SH-SY5Y (cell line): ENCODE results near the gene GAST.

ENCODE experiments used
- GATA2 ChIP-seq: IDR thresholded peaks from 2 replicates; pipeline ENCODE4 v1.6.1; 2011; ENCODE audit warnings: mild to moderate bottlenecking, low read depth, low read length
- GATA3 ChIP-seq: IDR thresholded peaks from 2 replicates; pipeline ENCODE4 v1.6.1; 2011; ENCODE audit warnings: low read depth, mild to moderate bottlenecking, low read length, moderate library complexity

The GAST gene, protein sequence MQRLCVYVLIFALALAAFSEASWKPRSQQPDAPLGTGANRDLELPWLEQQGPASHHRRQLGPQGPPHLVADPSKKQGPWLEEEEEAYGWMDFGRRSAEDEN

DNA sequence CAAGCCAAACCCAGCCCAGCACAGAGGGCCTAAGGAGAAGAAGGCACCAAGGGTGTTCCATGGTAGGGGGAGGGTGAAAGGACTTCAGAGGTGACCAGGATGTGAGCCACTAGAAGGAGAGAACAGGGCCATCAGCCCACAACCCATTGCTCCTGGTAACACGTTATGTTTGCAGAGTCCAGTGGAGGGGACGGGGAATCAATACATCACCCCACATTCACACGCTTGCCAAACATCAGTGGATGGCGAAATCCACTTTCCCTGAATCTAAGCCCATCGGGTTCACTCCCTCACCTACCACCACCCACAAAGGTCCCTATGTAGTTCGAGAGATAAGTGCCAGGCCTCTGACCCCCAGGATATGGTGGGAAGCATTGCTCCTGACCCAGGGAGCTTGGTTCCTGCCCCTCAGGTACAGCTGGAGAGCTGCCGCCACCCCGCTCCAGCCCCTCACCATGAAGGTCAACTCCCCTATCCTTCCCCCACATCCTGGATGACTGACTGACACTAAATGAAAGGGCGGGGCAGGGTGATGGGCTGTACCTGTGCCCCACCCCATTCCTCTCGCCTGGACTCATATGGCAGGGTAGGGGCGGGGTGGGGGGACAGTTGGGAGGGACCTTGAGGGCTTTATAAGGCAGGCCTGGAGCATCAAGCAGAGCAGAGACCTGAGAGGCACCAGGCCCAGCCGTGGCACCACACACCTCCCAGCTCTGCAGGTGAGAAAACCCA, at the start of gene GAST:
GAST (plus strand) TSS at position 663 of the 732 bp plus-strand sequence. CDS start 3,106 bp downstream, outside the sequence.
- no peak for TF ChIP-seq GATA2
- no peak for TF ChIP-seq GATA3

DNA sequence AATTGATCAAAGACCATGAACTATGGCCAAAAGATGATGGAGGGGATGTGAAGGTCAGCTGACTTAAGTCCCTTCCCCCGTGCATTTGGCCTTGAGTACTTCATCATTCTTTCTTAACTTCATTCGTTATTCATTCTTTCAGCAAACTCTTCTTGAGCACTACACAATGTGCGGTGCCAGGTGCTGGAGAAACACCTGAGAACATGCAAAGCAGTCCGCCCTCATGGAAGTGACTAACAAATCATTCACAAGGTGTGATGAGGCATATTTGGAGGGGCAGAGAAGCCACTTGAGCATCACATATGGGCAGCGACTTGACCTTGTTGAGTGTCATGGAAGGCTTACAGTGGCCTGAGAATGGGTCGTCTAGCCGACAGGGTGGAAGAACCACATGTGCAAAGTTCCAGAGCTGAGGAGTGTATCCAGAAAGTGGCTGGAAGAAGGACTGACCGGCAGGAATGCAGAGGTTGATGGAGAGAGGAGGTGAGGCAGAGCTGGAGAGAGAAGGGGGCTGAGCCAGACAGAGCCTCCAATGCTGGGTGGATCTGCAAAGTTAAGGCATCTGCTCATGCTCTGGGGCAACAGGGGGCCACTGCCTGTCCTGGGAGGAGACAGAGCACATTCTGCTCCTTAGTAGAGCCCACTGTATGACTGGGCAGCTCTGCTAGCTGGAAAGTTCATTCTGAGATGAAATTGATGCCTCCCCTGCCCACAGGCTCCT, 48.5 kb upstream of the GAST start:
- TF ChIP-seq GATA2 (no peak), GATA3 (no peak)

DNA sequence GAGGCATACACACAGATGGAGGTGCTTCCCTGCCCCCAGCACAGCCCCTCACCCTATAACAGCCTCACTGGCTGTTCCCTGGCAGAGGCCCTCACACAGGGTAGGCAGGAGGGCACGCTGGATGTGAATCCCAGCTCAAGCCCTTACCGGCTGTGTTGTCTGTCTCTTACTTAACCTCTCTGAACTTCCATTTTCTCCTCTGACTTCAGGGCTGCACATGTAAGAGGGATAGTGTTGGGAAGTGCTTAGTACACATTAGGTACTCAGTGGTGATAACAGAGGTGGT, 48.0 kb upstream of the GAST start:
- TF ChIP-seq GATA2: no peak
- TF ChIP-seq GATA3: no peak

DNA sequence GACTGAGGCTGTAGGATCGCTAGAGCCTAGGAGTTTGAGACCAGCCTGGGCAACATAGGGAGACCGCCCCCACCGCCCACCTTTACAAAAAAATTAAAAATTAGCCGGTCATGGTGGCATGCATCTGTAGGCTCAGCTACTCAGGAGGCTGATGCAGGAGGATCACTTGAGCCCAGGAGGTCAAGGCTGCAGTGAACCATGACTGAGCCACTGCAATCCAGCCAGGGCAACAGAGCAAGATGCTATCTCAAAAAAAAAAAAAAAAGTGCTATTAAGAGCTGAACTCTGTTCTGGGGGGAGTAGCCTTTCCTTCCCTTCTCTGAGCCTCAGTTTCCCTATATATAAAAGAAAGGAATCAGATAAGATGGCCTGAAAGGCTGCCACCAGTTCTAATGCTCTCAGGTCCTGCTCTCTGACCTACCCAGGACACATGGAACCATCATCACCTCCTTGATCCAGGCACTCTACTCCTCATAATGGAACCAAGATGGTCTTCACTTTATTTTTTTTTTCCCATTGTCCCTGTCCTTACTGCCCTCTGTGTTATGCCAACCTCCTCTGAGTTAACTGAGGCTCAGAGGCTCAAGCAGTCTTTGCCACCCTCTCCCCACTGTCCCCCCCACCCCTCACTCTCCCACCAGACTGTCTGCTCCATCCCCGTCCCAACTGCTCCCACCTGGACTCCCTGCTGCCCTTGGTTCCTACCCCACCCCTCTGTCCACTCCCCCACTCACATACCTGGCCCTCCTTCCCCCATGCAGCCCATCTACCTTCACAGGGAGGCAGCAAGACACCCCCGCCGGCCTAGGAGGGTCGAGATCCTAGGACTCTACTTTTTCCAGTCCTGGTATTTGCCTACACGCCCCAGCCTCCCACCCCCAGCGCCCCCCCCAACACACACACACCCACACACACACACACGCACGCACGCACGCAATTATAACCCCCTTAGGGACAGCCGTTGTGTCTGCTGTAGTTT, 47.3 kb upstream of the GAST start:
- no peak for TF ChIP-seq GATA3
- TF ChIP-seq GATA2: no peak; the same call in 1 of the 2 replicates

DNA sequence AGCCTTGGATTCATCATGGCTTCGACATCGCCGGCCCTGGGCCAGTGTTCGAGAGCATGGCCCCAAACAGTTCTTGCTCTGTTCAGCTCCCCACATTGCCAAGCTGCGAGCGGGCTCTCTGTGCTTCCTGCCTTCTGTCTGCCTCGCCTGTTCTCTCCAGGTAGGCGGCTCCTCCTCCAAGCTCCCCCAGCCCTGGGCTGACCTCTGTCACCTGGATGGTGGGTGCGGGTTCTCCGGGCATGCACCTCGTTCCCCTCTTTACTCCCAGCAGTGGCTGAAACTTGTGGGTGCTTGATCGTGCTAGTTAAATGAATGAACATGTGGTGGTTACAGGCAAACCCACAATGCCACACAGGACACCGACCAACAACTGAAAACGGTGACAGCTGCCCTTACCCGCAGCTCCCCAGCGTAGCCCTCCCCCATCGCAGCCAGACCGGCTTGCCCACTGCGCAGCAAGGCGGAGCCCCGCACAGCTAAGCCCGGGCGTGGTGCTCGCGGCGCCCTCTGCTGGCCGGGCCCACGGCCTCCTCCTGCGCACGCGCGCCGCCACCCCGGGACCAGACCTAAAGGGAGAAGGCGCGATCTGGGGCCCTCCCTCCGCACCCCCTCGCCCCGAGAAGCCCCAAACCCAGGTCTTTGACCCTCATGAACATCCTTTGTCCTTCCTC, 46.4 kb upstream of the GAST start:
- TF ChIP-seq GATA2 (no peak), GATA3 (no peak)

DNA sequence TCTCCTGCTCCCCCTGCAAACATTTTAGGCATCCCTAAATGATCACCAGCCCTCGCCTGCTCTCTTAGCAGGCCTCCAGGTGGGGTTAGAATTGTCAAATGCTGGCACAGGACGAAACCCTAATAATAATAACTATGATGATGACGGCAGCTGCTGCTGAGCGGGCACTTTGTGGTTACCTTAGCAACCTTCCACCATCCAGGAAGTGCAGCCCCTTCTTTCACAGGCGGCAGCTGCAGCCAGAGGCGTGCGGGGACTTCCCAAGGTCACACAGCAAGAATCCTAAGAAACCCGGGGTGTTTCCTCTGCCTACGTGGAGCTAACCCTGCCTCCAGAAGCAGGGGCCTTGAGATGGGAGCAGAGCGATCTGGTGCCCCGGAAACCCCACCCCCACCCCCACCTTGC, 45.9 kb upstream of the GAST start:
- TF ChIP-seq GATA2: no peak
- no peak for TF ChIP-seq GATA3

DNA sequence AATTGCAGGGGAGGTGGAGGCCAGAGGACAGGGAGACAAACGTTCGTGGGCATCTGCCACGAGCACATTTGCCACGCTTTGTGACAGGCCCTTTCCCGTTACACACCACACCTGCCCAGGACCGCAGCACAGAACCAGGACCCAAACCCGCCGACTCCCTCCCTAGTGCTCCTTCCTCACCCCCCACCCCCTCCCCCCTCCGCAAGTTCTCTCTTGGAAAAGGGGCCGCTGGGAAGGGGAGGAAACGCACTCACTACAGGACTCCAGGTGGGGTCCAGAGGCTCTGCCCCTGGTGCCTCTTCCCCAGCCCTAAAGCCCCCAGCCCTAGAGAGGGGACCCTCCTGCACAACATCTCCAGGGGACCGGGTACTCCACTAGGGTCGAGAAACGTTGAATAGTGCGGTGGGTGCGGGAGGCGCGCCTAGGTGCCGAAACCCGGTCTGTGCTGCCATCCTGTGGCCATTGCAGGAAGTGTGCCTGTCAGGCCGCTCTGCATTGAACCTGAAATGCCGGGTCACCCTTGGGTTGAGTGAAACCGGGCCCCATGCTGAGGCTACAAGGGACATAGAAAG, 45.3 kb upstream of the GAST start:
- TF ChIP-seq GATA3 (no peak), GATA2 (no peak)

DNA sequence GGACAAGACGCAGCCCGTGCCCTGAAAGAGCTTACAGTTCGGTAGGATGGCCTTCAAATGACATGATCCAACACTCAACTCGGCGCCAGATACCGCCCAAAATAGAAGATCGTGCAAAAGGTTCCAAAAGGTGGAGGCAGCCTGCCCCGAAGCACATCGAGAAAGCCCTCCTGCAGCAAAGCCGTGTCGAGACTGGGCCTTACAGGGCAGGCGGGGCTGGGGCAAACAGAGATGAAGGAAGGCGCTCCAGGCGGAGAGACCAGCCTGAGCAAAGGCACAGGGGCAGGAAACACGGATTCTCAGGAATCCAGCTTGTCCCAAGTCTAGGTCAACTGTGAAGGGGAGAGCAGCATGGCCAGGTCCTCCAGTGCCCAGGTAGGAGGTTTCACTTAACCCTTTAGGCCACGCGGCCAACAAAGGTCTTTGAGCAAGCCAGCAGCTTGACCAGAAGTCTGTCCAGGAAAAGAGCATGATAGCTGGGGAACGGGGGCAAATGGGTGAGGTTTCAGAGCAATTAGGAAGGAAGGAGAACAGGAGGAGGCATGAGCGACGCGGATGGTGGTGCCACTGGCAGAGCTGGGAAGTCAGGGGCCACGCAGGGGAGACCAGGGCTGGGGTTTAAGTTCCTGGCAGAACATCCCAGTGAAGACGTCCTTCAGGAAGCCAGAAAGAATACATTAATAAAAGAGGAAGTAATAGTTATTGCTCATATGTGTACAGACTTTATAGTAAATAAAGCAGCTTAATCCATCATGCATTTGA, 44.7 kb upstream of the GAST start:
- TF ChIP-seq GATA2: no peak
- TF ChIP-seq GATA3: no peak

DNA sequence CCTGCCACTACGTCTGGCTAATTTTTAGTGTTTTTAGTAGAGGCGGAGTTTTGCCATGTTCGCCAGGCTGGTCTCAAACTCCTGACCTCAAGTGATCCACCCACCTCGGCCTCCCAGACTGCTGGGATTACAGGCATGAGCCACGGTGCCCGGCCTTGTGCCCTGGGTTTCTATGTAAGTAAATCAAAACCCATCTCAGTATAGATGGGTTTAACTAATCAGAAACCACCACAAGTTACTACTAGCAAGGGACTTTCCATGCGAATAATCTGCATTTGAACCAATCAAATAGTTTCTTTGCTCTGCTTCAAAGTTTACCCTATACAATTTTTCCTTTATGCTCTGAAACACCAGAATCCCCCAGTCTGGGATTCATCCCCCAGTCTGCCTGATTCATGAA, 40.0 kb upstream of the GAST start:
- no peak for TF ChIP-seq GATA3
- no peak for TF ChIP-seq GATA2

DNA sequence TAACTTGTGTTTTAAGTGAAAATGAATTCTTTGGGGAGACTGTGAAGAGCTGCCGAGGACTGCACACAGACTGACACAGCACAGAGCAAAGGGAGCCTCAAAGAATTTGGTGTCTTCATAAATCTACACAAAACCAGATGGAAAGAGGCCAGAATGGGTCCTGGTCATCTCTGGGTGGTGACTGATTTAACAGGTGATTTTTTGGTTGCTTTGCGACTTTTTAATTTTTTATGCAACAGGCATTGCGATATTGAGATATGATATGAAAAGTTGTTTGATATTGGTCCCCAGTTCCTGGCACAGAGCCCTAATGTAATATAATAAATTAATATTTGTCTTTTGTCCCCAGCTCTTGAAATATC, 36.1 kb upstream of the GAST start:
- TF ChIP-seq GATA3 (no peak), GATA2 (no peak)

DNA sequence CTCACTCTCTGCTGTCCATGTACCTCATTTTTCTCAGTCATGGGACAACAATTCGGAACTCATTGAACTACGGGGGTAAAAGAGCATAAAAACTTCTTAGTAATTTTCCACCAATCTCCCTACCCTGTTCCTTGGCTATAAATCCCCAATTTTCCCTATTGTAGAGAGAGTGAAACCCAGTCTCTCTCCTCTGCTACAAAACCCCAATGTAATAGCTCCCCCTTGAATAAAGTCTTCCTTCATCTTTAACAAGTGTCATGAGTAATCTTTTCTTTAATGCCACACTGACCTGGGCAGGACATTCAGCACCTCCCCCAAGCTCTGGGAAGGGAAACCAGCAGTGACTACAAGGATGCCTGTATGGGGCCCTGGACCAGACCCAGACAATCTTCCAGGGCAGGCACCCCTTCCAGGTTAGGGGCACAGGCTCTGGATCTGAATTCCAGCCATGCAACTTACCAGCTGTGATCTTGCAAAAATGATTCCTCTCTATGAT, 33.7 kb upstream of the GAST start:
- no peak for TF ChIP-seq GATA2
- TF ChIP-seq GATA3: no peak

DNA sequence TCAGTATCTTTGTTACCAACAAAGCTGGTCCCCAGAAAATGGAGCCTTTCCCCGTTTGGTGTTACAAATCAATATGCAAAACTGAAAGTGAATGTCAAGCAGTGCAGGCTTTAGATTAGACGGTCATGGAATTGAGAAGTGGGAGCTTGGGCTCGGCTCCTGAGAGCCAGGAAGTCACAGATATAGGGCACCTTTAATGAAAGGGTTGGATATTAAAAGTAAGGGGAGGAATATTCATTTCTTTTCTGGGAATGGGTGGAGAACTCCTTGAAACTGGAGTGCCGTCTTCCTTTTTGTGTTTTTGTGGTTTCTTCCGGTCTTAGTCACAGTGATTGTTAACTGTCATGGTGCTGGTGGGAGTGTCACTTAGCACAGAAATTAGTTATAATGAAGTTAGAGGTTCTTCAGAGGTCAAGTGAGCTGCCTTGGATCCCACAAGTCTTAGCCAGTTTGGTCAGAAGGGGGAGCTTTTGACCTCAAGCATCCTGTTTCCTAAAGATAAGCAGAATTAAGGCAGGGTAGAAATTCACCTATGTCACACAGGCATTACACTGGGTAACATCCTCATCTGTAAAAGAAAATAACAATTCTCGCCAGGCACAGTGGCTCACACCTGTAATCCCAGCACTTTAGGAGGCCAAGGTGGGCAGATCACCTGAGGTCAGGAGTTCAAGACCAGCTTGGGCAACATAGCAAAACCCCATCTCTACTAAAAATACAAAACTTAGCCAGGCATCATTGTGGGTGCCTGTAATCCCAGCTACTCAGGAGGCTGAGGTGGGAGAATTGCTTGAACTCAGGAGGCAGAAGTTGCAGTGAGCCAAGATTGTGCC, 33.0 kb upstream of the GAST start:
- TF ChIP-seq GATA3: no peak
- TF ChIP-seq GATA2: no peak
